Osteoblast (primary cell): ENCODE results near the gene TJAP1. TPM values are rescaled to one million over a fixed set of nuclear protein-coding genes. Genes with fewer than 3 reads are reported as not detected.

ENCODE experiments used
- DNase-seq: peaks from one replicate; pipeline ENCODE4 v3.0.0; 2011; ENCODE audit warnings: low spot score, mixed read lengths; ENCODE audit not compliant: insufficient read length; ENCODE audit errors: missing footprints
- H2AFZ ChIP-seq: 2 replicates; pipeline ENCODE4 v1.6.0; 2011; ENCODE audit warnings: mild to moderate bottlenecking, low read length
- H3K27ac ChIP-seq: 2 replicates; pipeline ENCODE4 v1.5.1; 2011; ENCODE audit warnings: mild to moderate bottlenecking, low read depth, low read length, moderate library complexity
- H3K27me3 ChIP-seq: 2 replicates; pipeline ENCODE4 v1.6.0; 2012; ENCODE audit warnings: mild to moderate bottlenecking, control low read depth, inconsistent platforms, low read length, moderate library complexity; ENCODE audit not compliant: insufficient read depth
- H3K36me3 ChIP-seq: 2 replicates; pipeline ENCODE4 v1.5.1; 2011; ENCODE audit warnings: mild to moderate bottlenecking, low read length, control low read depth, moderate library complexity; ENCODE audit not compliant: insufficient read depth
- H3K4me1 ChIP-seq: 2 replicates; pipeline ENCODE4 v1.5.1; 2011; ENCODE audit warnings: mild to moderate bottlenecking, low read length, control low read depth, moderate library complexity; ENCODE audit not compliant: insufficient read depth
- H3K4me2 ChIP-seq: 2 replicates; pipeline ENCODE4 v1.6.0; 2011; ENCODE audit warnings: mild to moderate bottlenecking, low read length; ENCODE audit not compliant: insufficient read depth
- H3K4me3 ChIP-seq: fragments of 200-600 bp; sonication (generic); 3 replicates; pipeline ENCODE4 v1.5.1; 2012; ENCODE audit warnings: mild to moderate bottlenecking, low read length, inconsistent platforms; ENCODE audit not compliant: insufficient read depth
- H3K79me2 ChIP-seq: 2 replicates; pipeline ENCODE4 v1.6.0; 2012; ENCODE audit warnings: mild to moderate bottlenecking, low read length, control low read depth, inconsistent platforms; ENCODE audit not compliant: insufficient read depth
- H3K9me3 ChIP-seq: 2 replicates; pipeline ENCODE4 v1.5.1; 2011; ENCODE audit warnings: low read depth, low read length, control low read depth
- H4K20me1 ChIP-seq: 2 replicates; pipeline ENCODE4 v1.6.0; 2012; ENCODE audit warnings: mild to moderate bottlenecking, low read length, control low read depth; ENCODE audit not compliant: insufficient read depth
- CTCF ChIP-seq: IDR thresholded peaks from 2 replicates; pipeline ENCODE4 v1.5.1; 2011; ENCODE audit warnings: mild to moderate bottlenecking, low read depth, low read length, moderate library complexity; ENCODE audit errors: extremely low read depth
- total RNA-seq: library from RNA; depleted of rRNA; stranded (reverse); fragments of >200 nt; gene quantifications from 2 replicates; pipeline ENCODE4 v1.2.3, GENCODE V29; 2012

TJAP1 gene
- total RNA-seq, 1 donor: 14.5 TPM

GRCh38 chr6:43508481-43509141 is 31.2 kb downstream of the TJAP1 start:
- Histone ChIP-seq H3K27me3 (no peaks in the 10 kb centered on the region), H3K36me3 (peaks cover 43% of the 10 kb centered on the region), H3K27ac (no peak overlapping the region), H3K4me3 (no peak overlapping the region), H2AFZ (no peak overlapping the region), H3K4me2 (peak overlapping the region; percentile 86), H4K20me1 (peaks cover 24% of the 10 kb centered on the region), H3K4me1 (peaks cover 17% of the 10 kb centered on the region), H3K79me2 (peaks cover 8% of the 10 kb centered on the region), H3K9me3 (no peaks in the 10 kb centered on the region)
- DNase-seq: no peak
- no peak for TF ChIP-seq CTCF

- peak overlapping the region; percentile 65 for H2AFZ ChIP-seq
Measured at GRCh38 chr6:43509142-43509983, 32.0 kb downstream of the TJAP1 start.

GRCh38 chr6:43509984-43510826 is 32.8 kb downstream of the TJAP1 start, which contains the start of gene LRRC73:
Gene LRRC73 (minus strand): TSS chr6:43510346. CDS start chr6:43509785, 561 bp downstream.
- Histone ChIP-seq H4K20me1 (peaks cover 26% of the 10 kb centered on the region), H3K36me3 (peaks cover 49% of the 10 kb centered on the region), H3K4me2 (peak within 1 kb of the TSS; percentile 86), H2AFZ (peak within 1 kb of the TSS; percentile 83), H3K9me3 (no peaks in the 10 kb centered on the region), H3K27me3 (no peaks in the 10 kb centered on the region), H3K79me2 (peaks cover 21% of the 10 kb centered on the region), H3K4me1 (peaks cover 18% of the 10 kb centered on the region), H3K4me3 (peak within 1 kb of the TSS; percentile 81), H3K27ac (peak within 1 kb of the TSS; percentile 42)
- peak; percentile 98 for DNase-seq
- no peak for TF ChIP-seq CTCF

More at GRCh38 chr6:43509142-43509983, 32.0 kb downstream of the TJAP1 start:
- Histone ChIP-seq H3K79me2 (peaks cover 13% of the 10 kb centered on the region), H3K4me2 (peak overlapping the region; percentile 86), H3K9me3 (no peaks in the 10 kb centered on the region), H3K27me3 (no peaks in the 10 kb centered on the region), H3K4me1 (peaks cover 17% of the 10 kb centered on the region), H4K20me1 (peaks cover 25% of the 10 kb centered on the region), H3K27ac (no peak overlapping the region), H3K36me3 (peaks cover 47% of the 10 kb centered on the region), H3K4me3 (peak overlapping the region; percentile 81)
- TF ChIP-seq CTCF: no peak
- no peak for DNase-seq
